Measurements from ENCODE around the gene DLAT. TPM values are rescaled to one million over a fixed set of nuclear protein-coding genes. Genes with fewer than 3 reads are reported as not detected.
"Not testable (repeated sequence)": the region's sequence is repeated elsewhere in the genome, so short reads cannot be mapped to it uniquely, and the experiment has no call there.

DLAT gene
- total RNA-seq, 1 experiment from 2014 or later, result 94.1 TPM

DNA sequence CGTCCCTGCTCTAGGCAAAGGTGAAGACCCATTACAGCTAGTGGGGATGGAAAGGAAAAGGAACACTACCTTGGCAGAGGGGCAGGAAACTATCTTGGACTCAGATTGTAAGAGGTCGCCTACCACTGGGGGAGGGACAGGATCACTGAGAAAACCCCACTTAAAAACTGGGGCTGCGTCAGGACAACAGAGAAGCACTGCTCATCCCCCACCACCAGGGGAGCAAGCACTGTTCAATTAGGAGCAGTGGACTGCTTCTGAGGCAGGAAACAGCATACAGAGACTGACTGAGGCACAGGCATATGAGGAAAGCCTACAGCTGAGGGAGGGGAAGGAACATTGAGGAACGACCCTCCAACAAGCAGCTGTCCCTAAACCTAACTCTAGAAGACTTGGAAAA, 20.8 kb upstream of the DLAT start:
- H3K36me3 ChIP-seq (ENCODE audit: insufficient read depth, low read length, poor library complexity, severe bottlenecking), result no peaks in the 10 kb centered on the region

DNA sequence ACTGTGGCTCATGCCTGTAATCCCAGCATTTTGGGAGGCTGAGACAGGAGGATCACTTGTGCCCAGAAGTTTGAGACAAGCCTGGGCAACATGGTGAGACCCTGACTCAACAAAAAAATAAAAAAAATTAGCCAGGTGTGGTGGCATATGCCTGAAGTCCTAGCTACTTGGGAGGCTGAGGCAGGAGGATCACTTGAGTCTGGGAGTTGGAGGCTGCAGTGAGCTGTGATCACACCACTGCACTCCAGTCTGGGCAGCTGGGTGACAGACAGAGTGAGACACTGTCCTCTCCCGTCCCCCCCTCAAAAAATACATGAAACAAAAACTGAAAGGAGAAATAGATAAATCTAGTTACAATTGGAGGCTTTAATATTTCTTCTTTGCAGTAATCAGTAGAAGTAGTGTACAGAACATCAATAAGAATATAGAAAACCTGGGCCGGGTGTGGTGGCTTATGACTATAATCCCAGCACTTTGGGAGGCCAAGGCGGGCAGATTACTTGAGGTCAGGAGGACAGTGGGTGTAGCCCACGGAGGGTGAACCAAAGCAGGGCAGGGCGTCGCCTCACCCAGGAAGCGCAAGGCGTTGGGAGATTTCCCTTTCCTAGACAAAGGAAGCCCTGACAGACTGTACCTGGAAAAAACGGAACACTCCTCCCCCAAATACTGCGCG, 19.6 kb upstream of the DLAT start:
- no TSS peak for BruUV-seq (replicated peaks)
- H3K36me3 ChIP-seq (ENCODE audit: insufficient read depth, low read length, poor library complexity, severe bottlenecking), result no peaks in the 10 kb centered on the region
- H3K27ac ChIP-seq (ENCODE audit: low read depth, low read length, poor library complexity, severe bottlenecking), result no peak overlapping the region
- no peaks in the 10 kb centered on the region for H3K27me3 ChIP-seq (replicated peaks; ENCODE audit: insufficient read depth, low read depth, low read length, poor library complexity)
- H3K4me1 ChIP-seq (ENCODE audit: insufficient read depth, low read length, poor library complexity, severe bottlenecking), result no peaks in the 10 kb centered on the region
- POLR2A ChIA-PET (ENCODE audit: low non-redundant PET), result no interaction called here
- no peak overlapping the region for H3K4me3 ChIP-seq (ENCODE audit: low read depth, low read length, poor library complexity, severe bottlenecking)
- intact Hi-C loops (cut with micrococcal nuclease; ENCODE audit: unreplicated experiment), result no loop called here
- TF ChIP-seq CTCF (conservative IDR thresholded peaks at IDR 0.05; ENCODE audit: low read depth, low read length), result no peak
- TF ChIP-seq EZH2 (IDR thresholded peaks at IDR 0.05; ENCODE audit: borderline replicate concordance, low read depth, low read length, poor library complexity, severe bottlenecking), result no peak
- H3K9me3 ChIP-seq (ENCODE audit: low read depth, low read length, poor library complexity, severe bottlenecking), result no peaks in the 10 kb centered on the region
- DNase-seq (ENCODE audit: low spot score), result no peak
- CTCF ChIA-PET, result no interaction called here

More for the DNA sequence above, 20.8 kb upstream of the DLAT start:
- DNase-seq (ENCODE audit: low spot score), result peak; percentile 47
- ChIA-PET CTCF (no interaction called here), POLR2A (ENCODE audit: low non-redundant PET) (no interaction called here)
- H3K4me1 ChIP-seq (ENCODE audit: insufficient read depth, low read length, poor library complexity, severe bottlenecking), result peaks cover 6% of the 10 kb centered on the region
- no peaks in the 10 kb centered on the region for H3K27me3 ChIP-seq (replicated peaks; ENCODE audit: insufficient read depth, low read depth, low read length, poor library complexity)
- no peak overlapping the region for H3K27ac ChIP-seq (ENCODE audit: low read depth, low read length, poor library complexity, severe bottlenecking)
- no TSS peak for BruUV-seq (replicated peaks)
- no peak overlapping the region for H3K4me3 ChIP-seq (ENCODE audit: low read depth, low read length, poor library complexity, severe bottlenecking)
- no peaks in the 10 kb centered on the region for H3K9me3 ChIP-seq (ENCODE audit: low read depth, low read length, poor library complexity, severe bottlenecking)
- intact Hi-C loops (cut with micrococcal nuclease; ENCODE audit: unreplicated experiment), result no loop called here
- TF ChIP-seq CTCF (conservative IDR thresholded peaks at IDR 0.05; ENCODE audit: low read depth, low read length), result peak; percentile 65
- no peak for TF ChIP-seq EZH2 (IDR thresholded peaks at IDR 0.05; ENCODE audit: borderline replicate concordance, low read depth, low read length, poor library complexity, severe bottlenecking)

DNA sequence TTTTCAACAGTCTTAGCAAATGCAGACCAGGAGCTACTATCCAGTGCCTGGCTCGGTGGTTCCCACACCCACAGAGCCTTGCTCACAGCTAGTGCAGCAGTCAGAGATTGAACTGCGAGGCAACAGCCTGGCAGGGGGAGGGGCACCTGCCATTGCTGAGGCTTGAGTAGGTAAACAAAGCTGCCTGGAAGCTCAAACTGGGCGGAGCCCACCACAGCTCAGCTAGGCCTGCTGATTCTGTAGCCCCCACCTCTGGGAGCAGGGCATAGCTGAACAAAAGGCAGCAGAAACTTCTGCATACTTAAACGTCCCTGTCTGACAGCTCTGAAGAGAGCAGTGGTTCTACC, 19.1 kb upstream of the DLAT start:
- H3K9me3 ChIP-seq (ENCODE audit: low read depth, low read length, poor library complexity, severe bottlenecking); H3K4me1 ChIP-seq (ENCODE audit: insufficient read depth, low read length, poor library complexity, severe bottlenecking); H3K4me3 ChIP-seq (ENCODE audit: low read depth, low read length, poor library complexity, severe bottlenecking); intact Hi-C loops (cut with micrococcal nuclease; ENCODE audit: unreplicated experiment); H3K36me3 ChIP-seq (ENCODE audit: insufficient read depth, low read length, poor library complexity, severe bottlenecking); CTCF ChIA-PET; H3K27ac ChIP-seq (ENCODE audit: low read depth, low read length, poor library complexity, severe bottlenecking); H3K27me3 ChIP-seq (replicated peaks; ENCODE audit: insufficient read depth, low read depth, low read length, poor library complexity); BruUV-seq (replicated peaks); POLR2A ChIA-PET (ENCODE audit: low non-redundant PET); DNase-seq (ENCODE audit: low spot score): not testable (repeated sequence)

DNA sequence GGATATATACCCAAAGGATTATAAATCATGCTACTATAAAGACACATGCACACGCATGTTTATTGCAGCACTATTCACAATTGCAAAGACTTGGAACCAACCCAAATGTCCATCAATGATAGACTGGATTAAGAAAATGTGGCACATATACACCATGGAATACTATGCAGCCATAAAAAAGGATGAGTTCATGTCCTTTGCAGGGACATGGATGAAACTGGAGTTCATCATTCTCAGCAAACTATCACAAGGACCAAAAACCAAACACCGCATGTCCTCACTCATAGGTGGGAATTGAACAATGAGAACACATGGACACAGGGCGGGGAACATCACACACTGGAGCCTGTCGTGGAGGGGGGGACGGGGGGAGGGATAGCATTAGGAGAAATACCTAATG, 13.8 kb upstream of the DLAT start:
- H3K4me1 ChIP-seq (ENCODE audit: insufficient read depth, low read length, poor library complexity, severe bottlenecking); H3K4me3 ChIP-seq (ENCODE audit: low read depth, low read length, poor library complexity, severe bottlenecking); POLR2A ChIA-PET (ENCODE audit: low non-redundant PET); H3K27ac ChIP-seq (ENCODE audit: low read depth, low read length, poor library complexity, severe bottlenecking); BruUV-seq (replicated peaks); H3K27me3 ChIP-seq (replicated peaks; ENCODE audit: insufficient read depth, low read depth, low read length, poor library complexity); DNase-seq (ENCODE audit: low spot score); intact Hi-C loops (cut with micrococcal nuclease; ENCODE audit: unreplicated experiment); H3K9me3 ChIP-seq (ENCODE audit: low read depth, low read length, poor library complexity, severe bottlenecking); H3K36me3 ChIP-seq (ENCODE audit: insufficient read depth, low read length, poor library complexity, severe bottlenecking); CTCF ChIA-PET: not testable (repeated sequence)
